HUES48 (cell line): ENCODE data around the gene CASK.
"Not testable (repeated sequence)": the region's sequence is repeated elsewhere in the genome, so short reads cannot be mapped to it uniquely, and the experiment has no call there.

Experiments
- H3K27ac ChIP-seq: one replicate; pipeline ENCODE4 v1.7.0; 2013; ENCODE audit warnings: low read depth, low read length, inconsistent platforms
- H3K27me3 ChIP-seq: 2 replicates; pipeline ENCODE4 v1.6.1; 2013; ENCODE audit warnings: mild to moderate bottlenecking, low read length; ENCODE audit not compliant: control insufficient read depth, insufficient read depth
- H3K36me3 ChIP-seq: 2 replicates; pipeline ENCODE4 v1.6.1; 2013; ENCODE audit warnings: low read length; ENCODE audit not compliant: control insufficient read depth, insufficient read depth
- H3K4me1 ChIP-seq: 2 replicates; pipeline ENCODE4 v1.6.1; 2013; ENCODE audit warnings: mild to moderate bottlenecking, low read length; ENCODE audit not compliant: control insufficient read depth, insufficient read depth
- H3K4me3 ChIP-seq: 2 replicates; pipeline ENCODE4 v1.5.1; 2013; ENCODE audit warnings: mild to moderate bottlenecking, low read depth, low read length
- H3K9ac ChIP-seq: 2 replicates; pipeline ENCODE4 v1.6.1; 2013; ENCODE audit warnings: mild to moderate bottlenecking, low read depth, low read length, moderate library complexity
- H3K9me3 ChIP-seq: 2 replicates; pipeline ENCODE4 v1.6.1; 2013; ENCODE audit warnings: low read length; ENCODE audit not compliant: control insufficient read depth, insufficient read depth

The CASK gene

GRCh38 chrX:41693024-41693423 lies 230.3 kb downstream of the CASK start:
- H3K9ac ChIP-seq = no peak overlapping the region
- no peaks in the 10 kb centered on the region for H3K27me3 ChIP-seq
- H3K27ac ChIP-seq = no peak overlapping the region
- no peak overlapping the region for H3K4me3 ChIP-seq
- no peaks in the 10 kb centered on the region for H3K36me3 ChIP-seq
- H3K9me3 ChIP-seq = no peaks in the 10 kb centered on the region
- no peaks in the 10 kb centered on the region for H3K4me1 ChIP-seq

GRCh38 chrX:41692162-41692749 lies 231.1 kb downstream of the CASK start:
- no peak overlapping the region for H3K4me3 ChIP-seq
- H3K4me1 ChIP-seq = no peaks in the 10 kb centered on the region
- H3K36me3 ChIP-seq = no peaks in the 10 kb centered on the region
- no peak overlapping the region for H3K9ac ChIP-seq
- H3K27ac ChIP-seq = no peak overlapping the region
- H3K27me3 ChIP-seq = no peaks in the 10 kb centered on the region
- H3K9me3 ChIP-seq = no peaks in the 10 kb centered on the region

- H3K27me3 ChIP-seq = no peaks in the 10 kb centered on the region
- no peak overlapping the region for H3K4me3 ChIP-seq
- no peak overlapping the region for H3K9ac ChIP-seq
- no peak overlapping the region for H3K27ac ChIP-seq
- no peaks in the 10 kb centered on the region for H3K9me3 ChIP-seq
- H3K4me1 ChIP-seq = no peaks in the 10 kb centered on the region
- no peaks in the 10 kb centered on the region for H3K36me3 ChIP-seq
Measured at GRCh38 chrX:41689711-41690110, 233.6 kb downstream of the CASK start.

DNA sequence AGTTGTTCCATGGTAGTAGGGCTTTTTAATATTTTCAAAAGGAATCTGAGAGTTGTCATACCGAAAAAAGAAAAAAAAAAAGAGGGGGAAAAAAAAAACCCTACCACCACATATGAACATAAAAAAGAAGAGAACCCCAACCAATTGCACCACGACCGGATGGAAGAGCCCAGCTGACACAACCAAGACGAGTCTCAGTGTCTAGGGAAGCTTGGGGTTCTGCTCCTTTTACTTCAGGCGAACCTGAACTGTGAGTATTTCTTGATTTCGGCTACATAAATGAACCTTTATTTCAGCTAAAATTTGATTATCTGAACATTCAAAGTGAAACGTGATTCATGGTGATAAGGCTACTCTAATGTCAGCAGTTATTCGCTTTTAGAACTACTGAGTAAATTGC lies 234.5 kb downstream of the CASK start, which contains the start of gene GPR34:
GPR34 (plus strand) TSS at position 139 of the 400 bp plus-strand sequence. CDS start 6,661 bp downstream, outside the sequence.
- Histone ChIP-seq H3K9ac (no peak within 1 kb of the TSS), H3K4me1 (no peaks in the 10 kb centered on the region), H3K9me3 (no peaks in the 10 kb centered on the region), H3K27ac (no peak within 1 kb of the TSS), H3K4me3 (no peak within 1 kb of the TSS), H3K36me3 (no peaks in the 10 kb centered on the region), H3K27me3 (no peaks in the 10 kb centered on the region)

- Histone ChIP-seq H3K9me3 (no peaks in the 10 kb centered on the region), H3K4me1 (no peaks in the 10 kb centered on the region), H3K27me3 (no peaks in the 10 kb centered on the region), H3K4me3 (no peak overlapping the region), H3K9ac (no peak overlapping the region), H3K27ac (no peak overlapping the region), H3K36me3 (no peaks in the 10 kb centered on the region)
Measured at GRCh38 chrX:41688156-41688555, 235.2 kb downstream of the CASK start.

- Histone ChIP-seq H3K36me3 (no peaks in the 10 kb centered on the region), H3K27ac (no peak overlapping the region), H3K27me3 (no peaks in the 10 kb centered on the region), H3K4me3 (no peak overlapping the region), H3K4me1 (no peaks in the 10 kb centered on the region), H3K9me3 (no peaks in the 10 kb centered on the region), H3K9ac (no peak overlapping the region)
Measured at GRCh38 chrX:41686788-41687187, 236.6 kb downstream of the CASK start.

DNA sequence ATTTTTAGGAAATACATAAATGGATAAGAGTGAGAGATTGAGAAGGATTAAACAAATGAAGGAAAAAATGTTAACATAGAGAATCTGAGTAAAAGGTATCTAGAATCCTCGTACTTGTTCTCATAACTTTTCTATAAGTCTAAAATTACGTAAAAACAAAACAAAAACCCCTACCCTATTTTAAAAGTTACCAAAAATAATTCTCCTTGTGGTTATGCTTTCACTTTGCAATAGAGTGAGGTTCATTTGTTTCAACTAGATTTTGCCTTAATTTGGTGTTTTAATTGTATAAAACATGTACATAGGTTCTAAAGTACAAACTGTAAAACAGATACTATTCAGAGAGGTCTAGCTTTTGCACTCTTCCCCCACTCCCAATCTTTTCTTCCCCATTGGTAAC lies 238.4 kb downstream of the CASK start:
- H3K36me3 ChIP-seq = no peaks in the 10 kb centered on the region
- H3K9ac ChIP-seq = no peak overlapping the region
- H3K4me1 ChIP-seq = no peaks in the 10 kb centered on the region
- H3K9me3 ChIP-seq = no peaks in the 10 kb centered on the region
- H3K4me3 ChIP-seq = no peak overlapping the region
- H3K27ac ChIP-seq = no peak overlapping the region
- no peaks in the 10 kb centered on the region for H3K27me3 ChIP-seq

DNA sequence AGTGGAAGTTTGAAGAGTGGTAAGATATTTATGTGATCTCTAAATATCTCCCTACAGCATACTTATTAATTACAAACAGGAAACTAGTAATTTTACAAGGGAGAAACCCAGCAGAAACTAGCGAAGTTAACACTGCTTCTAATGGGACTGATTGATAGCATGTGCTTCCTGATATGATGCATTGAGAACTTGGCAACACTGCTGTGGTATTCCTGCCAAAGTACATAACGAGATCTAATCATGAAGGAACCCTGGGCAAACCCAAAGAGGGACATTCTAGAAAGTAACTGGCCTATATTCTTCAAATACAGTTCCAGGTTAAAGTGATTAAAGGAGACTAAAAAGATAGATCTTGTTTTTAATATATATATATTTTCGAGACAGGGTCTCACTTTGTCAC lies 239.2 kb downstream of the CASK start:
- Histone ChIP-seq H3K4me3 (no peak overlapping the region), H3K36me3 (no peaks in the 10 kb centered on the region), H3K27me3 (no peaks in the 10 kb centered on the region), H3K4me1 (no peaks in the 10 kb centered on the region), H3K27ac (no peak overlapping the region), H3K9ac (no peak overlapping the region), H3K9me3 (no peaks in the 10 kb centered on the region)

DNA sequence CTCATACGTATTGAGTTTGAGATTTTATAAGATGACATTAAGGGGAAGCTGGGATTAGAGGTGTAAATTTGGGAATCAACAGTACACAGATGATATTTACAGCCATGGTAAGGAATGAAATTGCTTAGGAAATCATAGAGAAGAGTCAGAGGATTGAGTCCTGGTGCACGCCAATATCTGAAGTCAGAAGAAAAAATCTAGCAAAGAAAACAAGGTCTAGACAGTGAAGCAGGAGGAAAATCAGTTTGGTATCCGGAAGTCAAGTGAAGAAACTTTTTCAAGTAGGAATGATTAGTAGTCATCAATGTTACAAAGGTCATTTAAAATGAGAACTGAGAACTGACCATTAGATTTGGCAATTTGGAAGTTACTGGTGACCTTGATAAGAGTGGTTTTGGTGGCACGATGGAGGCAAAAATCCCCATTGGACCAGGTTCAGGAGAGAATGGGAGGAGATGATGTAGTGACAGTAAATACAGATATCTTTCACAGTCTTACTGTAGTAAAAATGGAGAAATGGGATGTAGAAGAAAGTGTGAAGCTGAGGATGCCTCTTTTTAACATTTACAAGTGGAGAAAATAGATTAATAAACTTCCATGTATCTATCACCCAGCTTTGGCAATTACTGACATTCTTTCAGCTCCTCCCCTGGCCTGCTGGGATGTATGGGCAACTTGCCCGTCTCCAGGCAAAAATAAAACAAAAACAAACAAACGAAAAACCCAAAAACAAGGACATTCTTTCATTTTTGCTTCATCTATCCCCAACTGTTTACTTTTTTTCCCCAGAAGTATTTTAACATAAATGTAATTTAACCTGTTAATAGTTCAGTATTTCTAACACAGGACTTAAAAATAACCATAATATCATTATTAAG lies 245.9 kb downstream of the CASK start:
- H3K27ac ChIP-seq = no peak overlapping the region
- no peak overlapping the region for H3K9ac ChIP-seq
- no peaks in the 10 kb centered on the region for H3K4me1 ChIP-seq
- H3K36me3 ChIP-seq = no peaks in the 10 kb centered on the region
- no peaks in the 10 kb centered on the region for H3K27me3 ChIP-seq
- H3K9me3 ChIP-seq = no peaks in the 10 kb centered on the region
- no peak overlapping the region for H3K4me3 ChIP-seq

- H3K27me3 ChIP-seq, H3K36me3 ChIP-seq, H3K27ac ChIP-seq, H3K9me3 ChIP-seq, H3K9ac ChIP-seq, H3K4me3 ChIP-seq, H3K4me1 ChIP-seq: not testable (repeated sequence)
Measured at GRCh38 chrX:41676361-41676760, 247.0 kb downstream of the CASK start.

DNA sequence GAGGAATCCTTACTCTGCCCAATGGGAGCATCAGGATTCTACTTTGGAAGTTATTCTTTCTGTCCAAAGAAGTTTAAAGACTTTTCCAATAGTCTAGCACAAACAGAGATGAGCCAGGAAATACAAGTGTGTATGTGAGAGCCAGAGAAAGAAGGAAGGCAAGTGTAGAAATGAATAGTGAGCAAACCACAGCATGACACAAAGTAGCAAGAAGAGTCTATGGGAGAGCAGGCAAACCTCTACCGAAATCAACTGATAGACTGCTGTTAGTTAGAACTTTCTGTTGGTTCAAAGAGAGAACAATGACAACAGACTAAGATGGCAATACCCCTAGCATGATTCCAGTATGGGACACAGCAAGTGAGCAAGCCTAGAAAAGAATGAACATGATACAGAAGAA lies 250.7 kb downstream of the CASK start:
- Histone ChIP-seq H3K9ac (no peak overlapping the region), H3K4me3 (no peak overlapping the region), H3K27ac (no peak overlapping the region), H3K36me3 (no peaks in the 10 kb centered on the region), H3K9me3 (no peaks in the 10 kb centered on the region), H3K4me1 (peaks cover 14% of the 10 kb centered on the region), H3K27me3 (no peaks in the 10 kb centered on the region)
